Ovary (tissue), 9 donors: ENCODE measurements around the gene ERN1. TPM values are rescaled to one million over a fixed set of nuclear protein-coding genes. Genes with fewer than 3 reads are reported as not detected.

Source experiments
- DNase-seq, 5 donors: peaks; one replicate each; pipeline ENCODE4 v3.0.0-alpha.2; 2019 to 2020
- H3K27ac ChIP-seq, 2 donors: fragments of 200-600 bp; one replicate each; pipeline versions ENCODE4 v1.5.1 to v1.8.0; 2019 to 2022
- H3K27me3 ChIP-seq: fragments of 200-600 bp; one replicate; pipeline ENCODE4 v1.8.0; 2022
- H3K36me3 ChIP-seq: fragments of 200-600 bp; sonication (generic); one replicate; pipeline ENCODE4 v1.5.1; 2019
- H3K4me1 ChIP-seq: one replicate; pipeline ENCODE4 v1.8.1; 2013; ENCODE audit warnings: mild to moderate bottlenecking, moderate library complexity; ENCODE audit not compliant: insufficient read depth
- H3K4me3 ChIP-seq: fragments of 200-600 bp; sonication (generic); one replicate; pipeline ENCODE4 v1.5.1; 2017
- H3K9me3 ChIP-seq, 2 donors: fragments of 200-600 bp in 1 of 2; sonication (generic) in 1 of 2; one replicate each; pipeline versions ENCODE4 v1.5.1 to v1.8.1; 2013 to 2019; ENCODE audit warnings: mild to moderate bottlenecking in 1 of 2, moderate library complexity in 1 of 2
- CTCF ChIP-seq, 3 donors: fragments of 450-650 bp in 2 of 3; fragments of 200-600 bp in 1 of 3; IDR thresholded peaks; one replicate each; pipeline versions ENCODE4 v1.5.1 to v1.8.0; 2016 to 2022; ENCODE audit warnings: antibody characterized with exemption in 3 of 3, mild to moderate bottlenecking in 1 of 3
- EP300 ChIP-seq: sonication (generic); formaldehyde crosslinking; IDR thresholded peaks from one replicate; pipeline ENCODE4 v1.6.1; 2017; ENCODE audit warnings: antibody characterized with exemption
- POLR2A ChIP-seq: fragments of 450-650 bp; IDR thresholded peaks from one replicate; pipeline ENCODE4 v1.6.1; 2017; ENCODE audit warnings: antibody characterized with exemption, mild to moderate bottlenecking, moderate library complexity
- WGBS, 3 donors: extraction: QIAGEN DNeasy Blood & Tissue Kit in 1 of 3; methylation state at CpG; one replicate each; pipeline versions ENCODE4 v1.1.5 to v1.1.7; 2013 to 2017; 5-methylcytosine and 5-hydroxymethylcytosine counted together
- intact Hi-C, 4 donors: fragments of 100-400 bp; cut with DNase I; formaldehyde crosslinking; loops; one replicate each; pipeline versions ENCODE4 v1.11.0 to v1.15.1; 2022 to 2023
- polyA plus RNA-seq, 2 donors: library from polyadenylated mRNA; stranded (reverse); fragments of 200-250 nt in 1 of 2; fragments of 350-450 nt in 1 of 2; fragmentation: Illumina TruSeq in 1 of 2; extraction: RNeasy Lipid Tissue Mini Kit (QIAGEN cat#74804) in 1 of 2; gene quantifications; one replicate each; pipeline ENCODE4 v1.2.3, GENCODE V29; 2013 to 2014
- total RNA-seq, 7 donors: library from RNA; depleted of rRNA in 2 of 7; stranded (reverse); fragments of >200 nt in 2 of 7; fragmentation: NEBNext Ultra II Directional in 3 of 7; extraction: Animal tissue kit (Norgen Biotek cat#: 25700) in 3 of 7; gene quantifications; one replicate each; pipeline versions ENCODE4 v1.1.0 to v1.2.4, GENCODE V29; 2016 to 2023
- donor health status: DM: no; HTN: no; CAD: no; lungs with moderate emphysema.
- donor health status: DM: no; HTN: no; CAD: no.
- donor health status: Bipolar disorder and iron deficiency.
- donor health status: DM: yes; HTN: yes; CAD: no.
- donor health status: DM: no; HTN: no; CAD: no.
- donor health status: DM: yes; HTN: yes; CAD: no.

Gene ERN1
- total and polyA plus RNA-seq, 9 donors = 8.1 to 73.4 (median 30.4) TPM

- Histone ChIP-seq H3K27ac (no peak overlapping the region), H3K36me3 (no peaks in the 10 kb centered on the region), H3K9me3 (no peaks in the 10 kb centered on the region), H3K27me3 (no peaks in the 10 kb centered on the region), H3K4me3 (no peak overlapping the region), H3K4me1 (peaks cover 7% of the 10 kb centered on the region)
- DNase-seq = no peak
- intact Hi-C loops = no loop called here
- 84 to 88% (median 87%) methylated on average over 14 of the region's 14 CpGs for WGBS, 3 donors
- TF ChIP-seq EP300 (no peak), CTCF (IDR thresholded peaks at IDR 0.05) (no peak), POLR2A (no peak)
These were observed 128.0 kb downstream of the ERN1 start for GRCh38 chr17:64001763-64002529.

- H3K27me3 ChIP-seq = no peaks in the 10 kb centered on the region
- no peaks in the 10 kb centered on the region for H3K36me3 ChIP-seq
- TF ChIP-seq EP300 = no peak
- no peak for TF ChIP-seq CTCF (IDR thresholded peaks at IDR 0.05)
- no peak for TF ChIP-seq POLR2A
- H3K4me3 ChIP-seq = no peak overlapping the region
- 85 to 90% (median 87%) methylated on average over 7 of the region's 7 CpGs for WGBS, 3 donors
- H3K4me1 ChIP-seq = peaks cover 7% of the 10 kb centered on the region
- no peak overlapping the region for H3K27ac ChIP-seq
- intact Hi-C loops = no loop called here
- H3K9me3 ChIP-seq = no peaks in the 10 kb centered on the region
- no peak for DNase-seq
These were observed 128.8 kb downstream of the ERN1 start for GRCh38 chr17:64001091-64001579.

GRCh38 chr17:63999680-64000531, 130.0 kb downstream of the ERN1 start:
- peaks cover 7% of the 10 kb centered on the region for H3K4me1 ChIP-seq
- no peak overlapping the region for H3K27ac ChIP-seq
- WGBS, 3 donors = 83 to 86% (median 85%) methylated on average over 25 of the region's 25 CpGs
- no peak overlapping the region for H3K4me3 ChIP-seq
- intact Hi-C loops = no loop called here
- H3K36me3 ChIP-seq = no peaks in the 10 kb centered on the region
- DNase-seq = no peak
- H3K27me3 ChIP-seq = no peaks in the 10 kb centered on the region
- no peaks in the 10 kb centered on the region for H3K9me3 ChIP-seq
- TF ChIP-seq POLR2A (no peak), CTCF (IDR thresholded peaks at IDR 0.05) (no peak), EP300 (no peak)

GRCh38 chr17:63998721-63999679, 130.9 kb downstream of the ERN1 start:
- no peaks in the 10 kb centered on the region for H3K9me3 ChIP-seq
- no peak for DNase-seq
- TF ChIP-seq POLR2A (no peak), CTCF (IDR thresholded peaks at IDR 0.05) (no peak), EP300 (no peak)
- H3K36me3 ChIP-seq = no peaks in the 10 kb centered on the region
- WGBS, 3 donors = 23 to 31% (median 24%) methylated on average over 24 to 33 of the region's 33 CpGs
- peak overlapping the region; percentile 38 for H3K4me3 ChIP-seq
- H3K27ac ChIP-seq = no peak overlapping the region
- H3K4me1 ChIP-seq = peaks cover 7% of the 10 kb centered on the region
- H3K27me3 ChIP-seq = no peaks in the 10 kb centered on the region
- intact Hi-C loops = no loop called here
